HG02759 (cell line): Measurements from ENCODE around the gene KCNQ1.

Experiments
- ATAC-seq: cut with Tn5 transposase; IDR thresholded peaks from one replicate; pipeline ENCODE4 v1.9.1; 2021; ENCODE audit warnings: mild to moderate bottlenecking, moderate library complexity; ENCODE audit not compliant: unreplicated experiment

The KCNQ1 gene

GRCh38 chr11:2898366-2899079 lies 453.7 kb downstream of the KCNQ1 start:
- no peak for ATAC-seq
